Epithelial cell of proximal tubule (primary cell): ENCODE measurements around the gene P2RX3. TPM values are rescaled to one million over a fixed set of nuclear protein-coding genes. Genes with fewer than 3 reads are reported as not detected.
"Not testable (repeated sequence)": the region's sequence is repeated elsewhere in the genome, so short reads cannot be mapped to it uniquely, and the experiment has no call there.

ENCODE experiments used
- DNase-seq: peaks from one replicate; pipeline ENCODE4 v3.0.0-alpha.2; 2011; ENCODE audit warnings: low read depth
- H3K4me3 ChIP-seq: 2 replicates; pipeline ENCODE4 v1.5.1; 2011; ENCODE audit warnings: low read depth, mild to moderate bottlenecking, low read length
- total RNA-seq: library from RNA; depleted of rRNA; stranded (reverse); fragments of >200 nt; gene quantifications from 2 replicates; pipeline ENCODE4 v1.2.3, GENCODE V29; 2015
- TF ChIP-seq, protein P1 (sequence below): conservative IDR thresholded peaks from 2 replicates; pipeline ENCODE4 v1.5.1; 2012; ENCODE audit warnings: low read depth, mild to moderate bottlenecking, low read length

P2RX3 gene
- total RNA-seq, 1 donor from 2014 or later: not detected

DNA sequence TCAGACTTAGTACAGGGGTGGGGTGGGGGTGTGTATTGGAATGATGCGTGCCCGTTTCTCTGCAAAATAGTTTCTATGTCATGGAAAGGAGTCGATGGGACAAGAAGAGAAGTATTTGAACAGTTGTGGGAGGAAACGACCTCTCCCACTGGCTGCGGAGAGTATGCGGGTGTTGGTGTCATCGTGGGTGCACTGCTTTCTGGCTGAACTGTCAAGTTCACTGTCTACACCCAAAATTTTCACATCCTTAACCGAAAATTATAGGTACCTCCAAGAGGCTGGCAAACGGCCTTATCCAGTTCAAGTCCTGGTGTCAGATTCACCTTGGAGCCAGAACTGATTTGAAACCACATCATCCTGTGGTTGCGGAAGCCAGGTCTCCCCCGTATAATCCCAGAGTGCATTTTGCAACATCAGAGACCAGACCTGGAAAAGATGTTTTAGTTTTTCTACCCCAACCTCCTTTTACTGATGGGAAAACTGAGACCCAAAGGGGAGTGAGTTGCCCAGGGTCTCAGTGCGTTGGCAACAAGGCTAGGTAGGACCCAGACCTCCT is 2.0 kb upstream of the P2RX3 start:
- H3K4me3 ChIP-seq: peak overlapping the region; percentile 75
- no peak for DNase-seq
- TF ChIP-seq, protein P1, sequence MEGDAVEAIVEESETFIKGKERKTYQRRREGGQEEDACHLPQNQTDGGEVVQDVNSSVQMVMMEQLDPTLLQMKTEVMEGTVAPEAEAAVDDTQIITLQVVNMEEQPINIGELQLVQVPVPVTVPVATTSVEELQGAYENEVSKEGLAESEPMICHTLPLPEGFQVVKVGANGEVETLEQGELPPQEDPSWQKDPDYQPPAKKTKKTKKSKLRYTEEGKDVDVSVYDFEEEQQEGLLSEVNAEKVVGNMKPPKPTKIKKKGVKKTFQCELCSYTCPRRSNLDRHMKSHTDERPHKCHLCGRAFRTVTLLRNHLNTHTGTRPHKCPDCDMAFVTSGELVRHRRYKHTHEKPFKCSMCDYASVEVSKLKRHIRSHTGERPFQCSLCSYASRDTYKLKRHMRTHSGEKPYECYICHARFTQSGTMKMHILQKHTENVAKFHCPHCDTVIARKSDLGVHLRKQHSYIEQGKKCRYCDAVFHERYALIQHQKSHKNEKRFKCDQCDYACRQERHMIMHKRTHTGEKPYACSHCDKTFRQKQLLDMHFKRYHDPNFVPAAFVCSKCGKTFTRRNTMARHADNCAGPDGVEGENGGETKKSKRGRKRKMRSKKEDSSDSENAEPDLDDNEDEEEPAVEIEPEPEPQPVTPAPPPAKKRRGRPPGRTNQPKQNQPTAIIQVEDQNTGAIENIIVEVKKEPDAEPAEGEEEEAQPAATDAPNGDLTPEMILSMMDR: no peak

DNA sequence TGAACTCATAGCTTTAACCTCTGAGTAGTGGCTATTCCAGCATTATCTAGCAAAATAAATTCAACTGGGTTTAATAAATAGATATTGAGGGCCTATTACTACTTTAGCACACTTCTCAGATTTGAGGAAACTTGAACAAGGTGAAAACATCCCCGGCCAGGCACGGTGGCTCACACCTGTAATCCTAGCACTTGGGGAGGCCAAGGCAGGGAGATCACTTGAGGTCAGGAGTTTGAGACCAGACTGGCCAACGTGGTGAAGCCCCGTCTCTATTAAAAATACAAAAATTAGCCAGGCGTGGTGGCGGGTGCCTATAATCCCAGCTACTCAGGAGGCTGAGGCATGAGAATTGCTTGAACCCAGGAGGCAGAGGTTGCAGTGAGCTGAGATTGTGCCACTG is 1.3 kb upstream of the P2RX3 start:
- not testable (repeated sequence) for H3K4me3 ChIP-seq, DNase-seq

GRCh38 chr11:57339328-57339727 is 1.2 kb downstream of the P2RX3 start:
- TF ChIP-seq, protein P1: no peak
- DNase-seq: no peak
- no peak overlapping the region for H3K4me3 ChIP-seq

- TF ChIP-seq, protein P1: peak; percentile 44
- no peak for DNase-seq
- H3K4me3 ChIP-seq: no peak overlapping the region
These were observed 2.0 kb downstream of the P2RX3 start for GRCh38 chr11:57340039-57340615.

GRCh38 chr11:57341250-57341808 is 3.2 kb downstream of the P2RX3 start:
- no peak overlapping the region for H3K4me3 ChIP-seq
- DNase-seq: no peak
- TF ChIP-seq, protein P1: no peak

GRCh38 chr11:57342702-57343101 is 4.5 kb downstream of the P2RX3 start:
- TF ChIP-seq, protein P1: no peak
- DNase-seq: no peak
- H3K4me3 ChIP-seq: no peak overlapping the region

DNA sequence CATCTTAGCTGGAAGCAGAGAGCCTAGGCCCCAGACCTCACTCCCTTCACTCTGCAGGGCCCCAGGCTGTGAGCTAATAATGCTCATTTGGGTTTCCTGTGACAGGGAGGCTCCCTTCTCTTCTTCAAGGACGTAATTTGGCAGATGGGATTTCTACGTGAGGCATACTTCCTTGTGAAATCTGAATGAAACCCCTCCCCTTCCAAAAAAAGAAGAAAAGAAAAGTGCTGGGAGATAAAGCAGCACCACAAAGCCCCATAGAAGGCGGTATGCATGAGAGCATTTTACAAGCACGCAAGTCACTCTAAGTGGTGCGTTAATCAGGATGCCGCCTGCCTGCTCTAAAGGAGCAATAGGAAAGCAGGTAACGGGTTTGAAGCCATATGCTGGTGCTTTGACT is 5.7 kb downstream of the P2RX3 start:
- no peak overlapping the region for H3K4me3 ChIP-seq
- TF ChIP-seq, protein P1: no peak
- DNase-seq: no peak
